Tibial nerve (tissue), 4 donors: ENCODE measurements around the gene UBL5. TPM values are rescaled to one million over a fixed set of nuclear protein-coding genes. Genes with fewer than 3 reads are reported as not detected.

Source experiments
- DNase-seq, 2 donors: peaks; one replicate each; pipeline ENCODE4 v3.0.0-alpha.2; 2019; ENCODE audit warnings: low spot score in 2 of 2
- H3K27ac ChIP-seq, 4 donors: fragments of 200-600 bp; sonication (generic) in 3 of 4; one replicate each; pipeline ENCODE4 v1.5.1; 2017 to 2019; ENCODE audit warnings: mild to moderate bottlenecking in 1 of 4
- H3K27me3 ChIP-seq, 2 donors: fragments of 200-600 bp; sonication (generic) in 1 of 2; one replicate each; pipeline versions ENCODE4 v1.5.1 to v1.6.0; 2017 to 2019
- H3K36me3 ChIP-seq, 3 donors: fragments of 200-600 bp; sonication (generic); one replicate each; pipeline ENCODE4 v1.5.1; 2018 to 2019
- H3K4me1 ChIP-seq, 4 donors: fragments of 200-600 bp; sonication (generic) in 3 of 4; one replicate each; pipeline ENCODE4 v1.5.1; 2017 to 2019
- H3K4me3 ChIP-seq, 4 donors: fragments of 200-600 bp; sonication (generic) in 3 of 4; one replicate each; pipeline ENCODE4 v1.5.1; 2017 to 2019; ENCODE audit warnings: mild to moderate bottlenecking in 1 of 4, moderate library complexity in 1 of 4
- H3K9me3 ChIP-seq, 4 donors: fragments of 200-600 bp; sonication (generic) in 3 of 4; one replicate each; pipeline ENCODE4 v1.5.1; 2017 to 2019
- EP300 ChIP-seq, 2 donors: sonication (generic); formaldehyde crosslinking; IDR thresholded peaks; one replicate each; pipeline ENCODE4 v1.6.1; 2017; ENCODE audit warnings: antibody characterized with exemption in 2 of 2, mild to moderate bottlenecking in 1 of 2
- POLR2A ChIP-seq, 2 donors: fragments of 450-650 bp; IDR thresholded peaks; one replicate each; pipeline ENCODE4 v1.6.1; 2017; ENCODE audit warnings: antibody characterized with exemption in 2 of 2, mild to moderate bottlenecking in 2 of 2, moderate library complexity in 2 of 2
- WGBS, 2 donors: methylation state at CpG; one replicate each; pipeline ENCODE4 v1.1.5; 2018; 5-methylcytosine and 5-hydroxymethylcytosine counted together
- total RNA-seq, 4 donors: library from RNA; depleted of rRNA; stranded (reverse); fragments of >200 nt; gene quantifications; one replicate each; pipeline ENCODE4 v1.1.0, GENCODE V29; 2016
- TF ChIP-seq, protein P1 (sequence below), 5 experiments: fragments of 200-600 bp in 3 of 5; fragments of 450-650 bp in 2 of 5; sonication (generic) in 3 of 5; IDR thresholded peaks; one replicate each; pipeline ENCODE4 v1.5.1; 2016 to 2019; ENCODE audit warnings: antibody characterized with exemption in 5 of 5, mild to moderate bottlenecking in 3 of 5, moderate library complexity in 2 of 5

The UBL5 gene
- total RNA-seq, 4 donors from 2014 or later, result 349 to 599 (median 515) TPM

DNA sequence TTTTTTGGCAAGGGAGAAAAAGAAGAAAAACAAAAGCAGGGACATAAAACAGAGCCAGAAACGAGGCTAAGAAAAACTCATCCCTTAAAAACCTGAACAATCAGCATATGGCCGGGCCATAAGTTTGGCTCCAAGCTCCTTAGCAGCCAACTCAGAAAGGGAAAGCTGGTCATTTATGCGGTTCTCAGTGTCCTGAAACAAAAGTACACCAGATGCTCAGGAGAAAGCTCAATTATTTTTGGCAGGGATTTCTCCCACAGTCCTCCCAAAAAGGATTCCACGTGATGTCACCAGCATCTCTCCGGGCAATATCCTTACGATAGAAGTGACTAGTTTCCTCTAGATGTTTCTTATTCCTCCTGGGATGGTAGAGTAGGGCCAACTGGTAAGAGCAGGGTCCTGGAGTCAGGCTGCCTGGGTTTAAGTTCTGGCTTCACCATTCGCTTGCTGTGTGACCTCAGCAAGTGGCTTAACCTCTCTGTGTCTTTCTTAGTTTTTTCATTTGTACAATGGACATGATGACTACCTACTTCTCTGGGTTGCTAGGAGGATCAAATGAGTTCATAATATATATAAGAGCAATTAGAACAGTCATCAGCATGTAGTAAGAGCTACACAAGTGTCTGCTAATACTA, 41.4 kb downstream of the UBL5 start:
- WGBS, 2 donors, result 76% methylated on average over 7 of the region's 7 CpGs
- H3K4me1 ChIP-seq, result no peaks in the 10 kb centered on the region
- no peaks in the 10 kb centered on the region for H3K27me3 ChIP-seq
- no peak overlapping the region for H3K4me3 ChIP-seq
- H3K27ac ChIP-seq, result no peak overlapping the region
- no peaks in the 10 kb centered on the region for H3K36me3 ChIP-seq
- no peak for DNase-seq
- TF ChIP-seq, protein P1, sequence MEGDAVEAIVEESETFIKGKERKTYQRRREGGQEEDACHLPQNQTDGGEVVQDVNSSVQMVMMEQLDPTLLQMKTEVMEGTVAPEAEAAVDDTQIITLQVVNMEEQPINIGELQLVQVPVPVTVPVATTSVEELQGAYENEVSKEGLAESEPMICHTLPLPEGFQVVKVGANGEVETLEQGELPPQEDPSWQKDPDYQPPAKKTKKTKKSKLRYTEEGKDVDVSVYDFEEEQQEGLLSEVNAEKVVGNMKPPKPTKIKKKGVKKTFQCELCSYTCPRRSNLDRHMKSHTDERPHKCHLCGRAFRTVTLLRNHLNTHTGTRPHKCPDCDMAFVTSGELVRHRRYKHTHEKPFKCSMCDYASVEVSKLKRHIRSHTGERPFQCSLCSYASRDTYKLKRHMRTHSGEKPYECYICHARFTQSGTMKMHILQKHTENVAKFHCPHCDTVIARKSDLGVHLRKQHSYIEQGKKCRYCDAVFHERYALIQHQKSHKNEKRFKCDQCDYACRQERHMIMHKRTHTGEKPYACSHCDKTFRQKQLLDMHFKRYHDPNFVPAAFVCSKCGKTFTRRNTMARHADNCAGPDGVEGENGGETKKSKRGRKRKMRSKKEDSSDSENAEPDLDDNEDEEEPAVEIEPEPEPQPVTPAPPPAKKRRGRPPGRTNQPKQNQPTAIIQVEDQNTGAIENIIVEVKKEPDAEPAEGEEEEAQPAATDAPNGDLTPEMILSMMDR (IDR thresholded peaks at IDR 0.05), result no peak
- TF ChIP-seq EP300 (IDR thresholded peaks at IDR 0.05) (no peak), POLR2A (IDR thresholded peaks at IDR 0.05) (no peak)
- no peaks in the 10 kb centered on the region for H3K9me3 ChIP-seq

DNA sequence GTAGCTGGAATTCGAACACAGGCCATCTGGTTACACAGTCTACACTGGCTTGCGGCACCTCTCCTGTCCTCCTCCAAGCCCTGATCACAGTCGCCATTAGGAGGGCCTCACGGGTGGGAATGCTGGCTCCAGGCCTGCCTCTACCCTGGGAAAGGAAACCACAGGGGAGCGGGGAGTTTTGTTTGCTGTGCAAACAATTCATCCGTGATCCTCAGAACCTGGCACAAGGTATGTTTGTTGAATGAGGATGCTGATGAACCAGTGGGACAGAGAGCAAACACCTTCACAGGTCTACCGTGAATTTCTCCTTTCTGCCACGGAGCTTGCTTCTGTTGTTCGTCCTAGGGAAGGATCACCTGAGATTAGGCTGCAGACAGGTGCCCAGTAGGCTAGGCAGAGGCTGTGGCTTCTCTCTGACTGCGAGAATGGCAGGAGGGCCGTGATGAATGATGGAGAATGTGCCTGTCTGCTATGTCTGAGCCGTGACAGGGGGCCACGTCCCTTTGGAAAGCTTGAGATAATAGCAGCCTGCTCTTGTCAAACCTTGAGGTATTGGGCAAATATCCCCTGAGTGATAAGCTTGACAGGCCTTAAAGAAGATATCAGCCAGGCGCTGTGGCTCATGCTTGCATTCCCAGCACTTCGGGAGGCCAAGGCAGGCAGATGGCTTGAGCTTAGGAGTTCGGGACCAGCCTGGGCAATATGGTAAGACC, 44.1 kb downstream of the UBL5 start:
- Histone ChIP-seq H3K4me3 (no peak overlapping the region), H3K27me3 (no peaks in the 10 kb centered on the region), H3K4me1 (no peaks in the 10 kb centered on the region), H3K9me3 (no peaks in the 10 kb centered on the region), H3K36me3 (no peaks in the 10 kb centered on the region), H3K27ac (no peak overlapping the region)
- DNase-seq, result no peak
- TF ChIP-seq POLR2A (IDR thresholded peaks at IDR 0.05) (no peak), EP300 (IDR thresholded peaks at IDR 0.05) (no peak)
- TF ChIP-seq, protein P1 (IDR thresholded peaks at IDR 0.05), result no peak
- 81 to 83% methylated on average over 15 to 16 of the region's 16 CpGs for WGBS, 2 donors

DNA sequence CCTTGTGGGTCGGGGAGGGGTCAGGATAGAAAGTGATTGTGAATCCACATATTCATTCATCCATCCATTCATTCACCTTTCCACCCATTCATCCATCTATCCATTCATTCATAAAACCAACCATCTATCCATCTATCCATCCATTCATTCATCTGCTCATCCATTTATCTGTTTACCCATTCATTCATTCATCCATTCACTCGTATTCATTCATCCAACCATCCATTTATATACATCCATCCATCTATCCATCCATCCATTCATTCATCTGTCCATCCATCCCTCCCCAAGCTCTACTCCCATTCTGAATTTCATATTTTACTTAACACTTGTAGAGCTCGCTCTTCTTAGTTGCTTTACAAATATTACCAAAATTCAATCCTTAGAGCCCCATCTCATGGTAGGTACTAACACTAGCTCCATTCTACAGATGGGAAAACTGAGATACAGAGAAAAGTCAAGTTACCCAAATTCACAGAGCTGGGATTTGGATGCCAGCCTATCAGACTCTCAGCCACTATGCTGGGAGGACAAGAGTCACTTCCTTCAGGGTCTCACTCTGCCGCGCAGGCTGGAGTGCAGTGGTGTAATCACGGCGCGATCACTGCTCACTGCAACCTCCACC, 45.0 kb downstream of the UBL5 start:
- Histone ChIP-seq H3K4me3 (no peak overlapping the region), H3K27ac (no peak overlapping the region), H3K27me3 (no peaks in the 10 kb centered on the region), H3K9me3 (peaks cover 0 to 4% (median 0%) of the 10 kb centered on the region in 4 donors), H3K36me3 (no peaks in the 10 kb centered on the region), H3K4me1 (no peaks in the 10 kb centered on the region)
- DNase-seq, result no peak
- TF ChIP-seq POLR2A (IDR thresholded peaks at IDR 0.05), result no peak
- TF ChIP-seq, protein P1 (IDR thresholded peaks at IDR 0.05), result no peak
- no peak for TF ChIP-seq EP300 (IDR thresholded peaks at IDR 0.05)
- 95% methylated on average over 8 of the region's 8 CpGs for WGBS, 2 donors

DNA sequence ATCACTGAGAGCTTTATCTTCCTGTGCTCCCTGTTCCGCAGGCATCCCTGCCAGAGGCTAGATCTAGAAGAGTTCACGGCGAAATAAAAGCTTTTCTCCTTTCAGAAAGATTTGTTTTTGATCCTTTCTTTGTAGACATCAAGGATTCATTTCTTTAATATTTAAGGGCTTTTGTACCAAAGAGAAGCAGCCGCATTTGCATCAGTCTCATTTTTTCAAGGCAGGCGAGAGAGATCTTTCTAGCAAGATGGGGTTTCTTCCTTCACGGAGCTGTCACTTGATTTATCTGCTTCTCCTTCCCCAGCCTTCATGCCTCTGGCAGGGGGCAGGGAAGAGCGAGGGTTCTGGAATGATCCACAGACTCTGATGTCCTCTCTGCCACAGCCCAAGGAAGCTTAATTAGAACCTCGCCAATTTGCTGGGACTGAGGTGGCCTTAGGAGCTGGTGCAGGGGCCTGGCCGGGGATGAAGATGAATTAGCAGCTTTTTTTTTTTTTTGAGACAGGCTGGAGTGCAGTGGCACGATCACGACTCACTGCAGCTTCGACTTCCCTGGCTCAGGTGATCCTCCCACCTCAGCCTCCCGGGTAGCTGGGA, 47.4 kb downstream of the UBL5 start:
- Histone ChIP-seq H3K27me3 (no peaks in the 10 kb centered on the region), H3K9me3 (peaks cover 0 to 5% (median 0%) of the 10 kb centered on the region in 4 donors), H3K4me3 (no peak overlapping the region), H3K4me1 (no peaks in the 10 kb centered on the region), H3K36me3 (no peaks in the 10 kb centered on the region), H3K27ac (no peak overlapping the region)
- DNase-seq, result no peak
- 66 to 67% methylated on average over 13 of the region's 13 CpGs for WGBS, 2 donors
- TF ChIP-seq POLR2A (IDR thresholded peaks at IDR 0.05), result no peak
- TF ChIP-seq, protein P1 (IDR thresholded peaks at IDR 0.05), result no peak
- no peak for TF ChIP-seq EP300 (IDR thresholded peaks at IDR 0.05)
